Kidney (tissue), 14 donors: ENCODE results near the gene PRTG. TPM values are rescaled to one million over a fixed set of nuclear protein-coding genes. Genes with fewer than 3 reads are reported as not detected.

Experiments
- DNase-seq, 5 donors: peaks; one replicate each; pipeline ENCODE4 v3.0.0-alpha.2; 2013 to 2020
- FAIRE-seq: peaks from 2 replicates; lab custom pipeline; 2012; peaks lifted over from hg19 to GRCh38; lab: Jason Lieb, UNC
- H3K27ac ChIP-seq, 2 donors: one replicate each; pipeline ENCODE4 v1.7.0; 2013; ENCODE audit warnings: low read depth in 2 of 2, low read length in 2 of 2, inconsistent platforms in 1 of 2
- H3K27me3 ChIP-seq: one replicate; pipeline ENCODE4 v1.7.1; 2013; ENCODE audit warnings: low read length, inconsistent platforms; ENCODE audit not compliant: control insufficient read depth, insufficient read depth
- H3K36me3 ChIP-seq, 3 donors: one replicate each; pipeline versions ENCODE4 v1.7.0 to v1.7.1; 2013; ENCODE audit warnings: low read length in 3 of 3, control low read depth in 1 of 3, inconsistent platforms in 1 of 3; ENCODE audit not compliant: insufficient read depth in 3 of 3, control insufficient read depth in 2 of 3
- H3K4me1 ChIP-seq, 3 donors: one replicate each; pipeline versions ENCODE4 v1.7.0 to v1.7.1; 2013; ENCODE audit warnings: low read length in 3 of 3, inconsistent platforms in 1 of 3, low read depth in 1 of 3; ENCODE audit not compliant: control insufficient read depth in 2 of 3, insufficient read depth in 2 of 3
- H3K4me3 ChIP-seq, 3 donors: one replicate each; pipeline versions ENCODE4 v1.7.0 to v1.8.1; 2013; ENCODE audit warnings: low read length in 3 of 3, control low read depth in 1 of 3, inconsistent platforms in 1 of 3
- H3K9ac ChIP-seq, 3 donors: one replicate each; pipeline versions ENCODE4 v1.7.0 to v1.7.1; 2013; ENCODE audit warnings: low read length in 3 of 3, control low read depth in 1 of 3, inconsistent platforms in 1 of 3
- H3K9me3 ChIP-seq, 3 donors: one replicate each; pipeline versions ENCODE4 v1.7.0 to v1.7.1; 2013; ENCODE audit warnings: low read length in 3 of 3, control low read depth in 1 of 3, inconsistent platforms in 1 of 3; ENCODE audit not compliant: control insufficient read depth in 2 of 3, insufficient read depth in 1 of 3
- CTCF ChIP-seq: IDR thresholded peaks from 3 replicates; pipeline ENCODE4 v1.5.1; 2012; ENCODE audit warnings: mild to moderate bottlenecking, moderate library complexity, borderline replicate concordance; ENCODE audit not compliant: insufficient read depth; ENCODE audit errors: extremely low read depth
- intact Hi-C: fragments of 100-400 bp; cut with DNase I; formaldehyde crosslinking; loops from one replicate; pipeline ENCODE4 v1.11.1; 2022
- polyA plus RNA-seq: library from polyadenylated mRNA; stranded (reverse); fragments of 350-450 nt; fragmentation: Illumina TruSeq; extraction: RNeasy Lipid Tissue Mini Kit (QIAGEN cat#74804); gene quantifications from one replicate; pipeline ENCODE4 v1.2.3, GENCODE V29; 2014; ENCODE audit warnings: low read depth, low replicate concordance; ENCODE audit not compliant: insufficient read depth
- total RNA-seq: library from RNA; stranded (reverse); fragmentation: NEBNext Ultra II Directional; extraction: Animal tissue kit (Norgen Biotek cat#: 25700); gene quantifications from one replicate; pipeline ENCODE4 v1.2.1, GENCODE V29; 2021
- donor health status: control.
- donor health status: control.
- donor health status: control.
- donor health status: control.
- donor health status: control.
- donor health status: DM: yes; HTN: yes; CAD: no.
- donor health status: Normal renal cell carcinoma (clear cell type).

PRTG gene
- total and polyA plus RNA-seq, 2 donors from 2014 or later, result 0.84 to 6.4 TPM

- H3K4me3 ChIP-seq, result peak within 1 kb of the TSS; percentile 65 to 68 (median 65)
- intact Hi-C loops, result no loop called here
- no peak for FAIRE-seq
- H3K27ac ChIP-seq, result peak within 1 kb of the TSS in 1 of 2 donors; percentile 28
- peak; percentile 83 to 88 (median 87) for DNase-seq
- H3K27me3 ChIP-seq, result no peaks in the 10 kb centered on the region
- H3K9ac ChIP-seq, result peak within 1 kb of the TSS; percentile 29 to 51 (median 39)
- peaks cover 0 to 8% (median 0%) of the 10 kb centered on the region in 3 donors for H3K4me1 ChIP-seq
- peaks cover 0 to 3% (median 0%) of the 10 kb centered on the region in 3 donors for H3K9me3 ChIP-seq
- no peak for TF ChIP-seq CTCF
- H3K36me3 ChIP-seq, result no peaks in the 10 kb centered on the region
These were observed 154.7 kb downstream of the PRTG start, which contains the start of gene PYGO1 for GRCh38 chr15:55588070-55588814. Gene PYGO1 (minus strand): TSS chr15:55588345. CDS start chr15:55587883, 462 bp downstream.

- H3K4me3 ChIP-seq, result peak overlapping the region; percentile 55 to 62 (median 55)
- peak overlapping the region; percentile 18 to 51 (median 29) for H3K9ac ChIP-seq
- H3K4me1 ChIP-seq, result peaks cover 0 to 8% (median 0%) of the 10 kb centered on the region in 3 donors
- DNase-seq (peak in 4 of 5 donors; percentile 72 to 81 (median 78)), FAIRE-seq (no peak)
- no peaks in the 10 kb centered on the region for H3K36me3 ChIP-seq
- peaks cover 0 to 3% (median 0%) of the 10 kb centered on the region in 3 donors for H3K9me3 ChIP-seq
- TF ChIP-seq CTCF, result no peak
- no peaks in the 10 kb centered on the region for H3K27me3 ChIP-seq
- H3K27ac ChIP-seq, result no peak overlapping the region
- intact Hi-C loops, result no loop called here
These were observed 155.5 kb downstream of the PRTG start for GRCh38 chr15:55587321-55588069.

- H3K27me3 ChIP-seq, result no peaks in the 10 kb centered on the region
- H3K36me3 ChIP-seq, result no peaks in the 10 kb centered on the region
- H3K9ac ChIP-seq, result no peak overlapping the region
- FAIRE-seq (no peak), DNase-seq (peak in 2 of 5 donors; percentile 6 to 16)
- H3K4me3 ChIP-seq, result peak overlapping the region in 1 of 3 donors; percentile 55
- no peak overlapping the region for H3K27ac ChIP-seq
- H3K9me3 ChIP-seq, result peaks cover 0 to 3% (median 0%) of the 10 kb centered on the region in 3 donors
- H3K4me1 ChIP-seq, result peaks cover 0 to 8% (median 0%) of the 10 kb centered on the region in 3 donors
- TF ChIP-seq CTCF, result no peak
- intact Hi-C loops, result no loop called here
These were observed 156.1 kb downstream of the PRTG start for GRCh38 chr15:55586808-55587207.
